K562 (cell line): ENCODE measurements around the gene TMEM154. TPM values are rescaled to one million over a fixed set of nuclear protein-coding genes. Genes with fewer than 3 reads are reported as not detected.

Experiments used
- ATAC-seq: fragments of 200-7000 bp; cut with Tn5 transposase; 3 replicates; pipeline ENCODE4 v1.9.1; 2020; ENCODE audit warnings: moderate library complexity
- BruUV-seq: library from RNA; stranded (reverse); fragments of 400-500 nt; replicated peaks from 2 replicates; lab custom pipeline; 2021; lab: Mats Ljungman, UMichigan
- CTCF ChIA-PET: fragments of 300-600 bp; formaldehyde crosslinking; extraction: SDS; loops from one replicate; lab custom pipeline; 2021; ENCODE audit warnings: low intra/inter-chr PET ratio; lab: Yijun Ruan, JAX
- POLR2A ChIA-PET: fragments of 300-600, 350-650 bp; sonication (Branson Sonifier 250); formaldehyde crosslinking; extraction: SDS; loops from one replicate; lab custom pipeline; 2021; ENCODE audit warnings: antibody characterized with exemption, inconsistent platforms; lab: Yijun Ruan, JAX
- DNase-seq, 4 experiments: peaks; one replicate each; pipeline versions ENCODE4 v3.0.0 to v3.0.0-alpha.2; 2011 to 2018; ENCODE audit warnings: low spot score in 3 of 4, mixed read lengths in 3 of 4; ENCODE audit errors: extremely low read depth in 1 of 4
- FAIRE-seq: peaks from 2 replicates; lab custom pipeline; 2011; peaks lifted over from hg19 to GRCh38; lab: Jason Lieb, UNC
- H2AFZ ChIP-seq: 2 replicates; pipeline ENCODE4 v1.6.0; 2011; ENCODE audit warnings: low read depth, low read length, control low read depth, inconsistent platforms
- H3K27ac ChIP-seq: fragments of 200-600 bp; 3 replicates; pipeline ENCODE4 v1.8.0; 2011; ENCODE audit warnings: low read depth, mild to moderate bottlenecking, control low read depth, inconsistent platforms, low read length, moderate library complexity, mixed read lengths; ENCODE audit errors: extremely low read depth
- H3K27me3 ChIP-seq, 2 experiments: fragments of 300-600 bp in 1 of 2; 2 replicates in 1 of 2; 3 replicates in 1 of 2; pipeline versions ENCODE4 v1.6.0 to v1.8.0; 2011; ENCODE audit warnings: inconsistent platforms in 2 of 2, low read length in 2 of 2, mild to moderate bottlenecking in 1 of 2, mixed read lengths in 1 of 2, moderate library complexity in 1 of 2; ENCODE audit not compliant: control insufficient read depth in 2 of 2, insufficient read depth in 2 of 2
- H3K36me3 ChIP-seq: fragments of 300-600 bp; 3 replicates; pipeline ENCODE4 v1.8.0; 2011; ENCODE audit warnings: mild to moderate bottlenecking, low read length, inconsistent platforms; ENCODE audit not compliant: control insufficient read depth, insufficient read depth
- H3K4me1 ChIP-seq, 2 experiments: fragments of 200-600 bp in 1 of 2; replicated peaks in 1 of 2; 2 replicates in 1 of 2; 3 replicates in 1 of 2; pipeline versions ENCODE4 v1.5.1 to v1.8.0; 2011; ENCODE audit warnings: inconsistent platforms in 2 of 2, low read length in 2 of 2, mild to moderate bottlenecking in 1 of 2, mixed read lengths in 1 of 2, moderate library complexity in 1 of 2; ENCODE audit not compliant: control insufficient read depth in 2 of 2, insufficient read depth in 2 of 2
- H3K4me2 ChIP-seq: 2 replicates; pipeline ENCODE4 v1.6.1; 2011; ENCODE audit warnings: low read length, control low read depth, inconsistent platforms, mixed read lengths; ENCODE audit not compliant: insufficient read depth
- H3K4me3 ChIP-seq: fragments of 200-600 bp; sonication (generic), shearing (Covaris generic); 2 replicates; pipeline ENCODE4 v1.5.1; 2016; ENCODE audit warnings: control low read depth, inconsistent platforms
- H3K79me2 ChIP-seq: fragments of 200-600 bp; 3 replicates; pipeline ENCODE4 v1.8.0; 2011; ENCODE audit warnings: low read length, inconsistent platforms; ENCODE audit not compliant: control insufficient read depth, insufficient read depth
- H3K9ac ChIP-seq, 2 experiments: 2 replicates each; pipeline versions ENCODE4 v1.6.0 to v1.6.1; 2011; ENCODE audit warnings: low read depth in 2 of 2, low read length in 2 of 2, control low read depth in 1 of 2, inconsistent platforms in 1 of 2, mild to moderate bottlenecking in 1 of 2, mixed read lengths in 1 of 2; ENCODE audit not compliant: insufficient read depth in 1 of 2
- H3K9me1 ChIP-seq: one replicate; pipeline ENCODE4 v1.6.0; 2011; ENCODE audit warnings: inconsistent platforms, mild to moderate bottlenecking, low read length, moderate library complexity; ENCODE audit not compliant: control insufficient read depth, insufficient read depth
- H3K9me3 ChIP-seq: replicated peaks from 2 replicates; pipeline ENCODE4 v1.5.1; 2011; ENCODE audit warnings: low read depth, low read length, inconsistent platforms; ENCODE audit not compliant: control insufficient read depth, insufficient read depth
- H4K20me1 ChIP-seq: replicated peaks from 2 replicates; pipeline ENCODE4 v1.6.1; 2011; ENCODE audit warnings: low read length, inconsistent platforms, mixed read lengths; ENCODE audit not compliant: control insufficient read depth, insufficient read depth
- ATF3 ChIP-seq, 2 experiments: fragments of 450-650 bp in 1 of 2; sonication (generic) in 1 of 2; formaldehyde crosslinking in 1 of 2; IDR thresholded peaks in 1 of 2; conservative IDR thresholded peaks in 1 of 2; 2 replicates each; pipeline versions ENCODE4 v1.6.1 to v1.8.1; 2016 to 2023; ENCODE audit warnings: mild to moderate bottlenecking in 2 of 2, moderate library complexity in 2 of 2, inconsistent platforms in 1 of 2, missing genetic modification reagents in 1 of 2
- GMEB1 ChIP-seq: fragments of 250-450 bp; sonication (Bioruptor Pico); IDR thresholded peaks from 2 replicates; pipeline ENCODE4 v1.4.0; 2020; ENCODE audit warnings: mild to moderate bottlenecking
- MAFG ChIP-seq: fragments of 450-650 bp; conservative IDR thresholded peaks from 2 replicates; pipeline ENCODE4 v1.6.1; 2016; ENCODE audit warnings: missing genetic modification characterization, missing compliant biosample characterization
- MCM3 ChIP-seq: fragments of 450-650 bp; IDR thresholded peaks from 2 replicates; pipeline ENCODE4 v1.6.1; 2016
- RBM39 ChIP-seq: fragments of 200-400 bp; formaldehyde crosslinking; optimal IDR thresholded peaks from 2 replicates; pipeline ENCODE3; 2018; ENCODE audit warnings: low read depth, low read length
- ZBTB7A ChIP-seq: IDR thresholded peaks from 2 replicates; pipeline ENCODE4 v1.6.1; 2011; ENCODE audit warnings: low read depth, mild to moderate bottlenecking, low read length, moderate library complexity, borderline replicate concordance; ENCODE audit not compliant: control insufficient read depth
- ZEB2 ChIP-seq: fragments of 450-650 bp; IDR thresholded peaks from 2 replicates; pipeline ENCODE4 v1.6.1; 2016
- ZNF263 ChIP-seq: sonication (generic); formaldehyde crosslinking; IDR thresholded peaks from 2 replicates; pipeline ENCODE4 v1.8.0; 2022; ENCODE audit warnings: mild to moderate bottlenecking, missing genetic modification reagents, borderline replicate concordance
- ZNF707 ChIP-seq: fragments of 250-450 bp; sonication (Bioruptor Pico); conservative IDR thresholded peaks from 2 replicates; pipeline ENCODE4 v1.8.0; 2022; ENCODE audit warnings: inconsistent platforms, mild to moderate bottlenecking, moderate library complexity
- ZNF778 ChIP-seq: fragments of 450-650 bp; formaldehyde crosslinking; IDR thresholded peaks from 2 replicates; pipeline ENCODE4 v1.4.0; 2020; ENCODE audit warnings: mild to moderate bottlenecking, moderate library complexity
- WGBS: fragments of 100-300 bp; shearing (Covaris generic); methylation state at CpG from one replicate; pipeline ENCODE4 v1.1.6; 2016; ENCODE audit warnings: low coverage, mixed read lengths; ENCODE audit not compliant: insufficient coverage; ENCODE audit errors: missing lambda C conversion rate; 5-methylcytosine and 5-hydroxymethylcytosine counted together
- in situ Hi-C: fragments of 300-500 bp; cut with MboI; formaldehyde crosslinking; loops from 4 replicates; pipeline ENCODE4 v1.15.0; 2018; ENCODE audit warnings: inconsistent platforms, mixed read lengths
- intact Hi-C: fragments of 100-400 bp; cut with micrococcal nuclease; formaldehyde crosslinking; loops from 2 replicates; pipeline ENCODE4 v1.14.2; 2022
- polyA plus RNA-seq, 8 experiments: library from polyadenylated mRNA; depleted of rRNA in 4 of 8; stranded (reverse) in 5 of 8; unstranded in 3 of 8; fragments of >200 nt; fragmentation: Nextera tagmentation in 2 of 8; fragmentation: Illumina TruSeq in 1 of 8; extraction: Ambion mirVana in 2 of 8; extraction: Trizol in 1 of 8; gene quantifications; 2 replicates each; pipeline versions ENCODE4 v1.2.1 to v1.2.3, GENCODE V29; 2011 to 2014; ENCODE audit warnings: inconsistent platforms in 1 of 8, missing spikeins in 1 of 8
- total RNA-seq, 7 experiments: library from RNA; depleted of rRNA in 6 of 7; stranded (reverse); fragments of >200 nt in 6 of 7; fragmentation: Illumina TruSeq in 2 of 7; extraction: Trizol in 2 of 7; gene quantifications; 2 replicates each; pipeline versions ENCODE4 v1.2.1 to v1.2.3, GENCODE V29; 2011 to 2021; ENCODE audit warnings: low replicate concordance in 1 of 7

TMEM154 gene
- total and polyA plus RNA-seq, 9 of the 15 experiments (the other 6 are each of a cell fraction or from before 2014, with no cell fraction given) = 0.13 to 1.8 (median 0.58) TPM

GRCh38 chr4:152699313-152699712 lies 19.5 kb upstream of the TMEM154 start:
- CTCF ChIA-PET = no interaction called here
- no peak for DNase-seq
- BruUV-seq = no TSS peak
- Histone ChIP-seq H3K9ac (no peak overlapping the region), H3K9me3 (no peaks in the 10 kb centered on the region), H3K4me1 (no peaks in the 10 kb centered on the region), H3K4me2 (no peak overlapping the region), H2AFZ (no peak overlapping the region)
- in situ Hi-C loops = no loop called here
- no peak for FAIRE-seq
- POLR2A ChIA-PET = interaction anchor here (0.8 kb wide), 1 partner anchor 20 kb away, joined by 3 read pairs; no protein-coding TSS in a partner anchor
- no peak for ATAC-seq
- no peak for TF ChIP-seq ZNF707 (CRISPR knock-in tag)
- TF ChIP-seq RBM39 = no peak
- TF ChIP-seq ATF3 (IDR thresholded peaks at IDR 0.05) = no peak
- TF ChIP-seq ATF3 (CRISPR knock-in tag; conservative IDR thresholded peaks at IDR 0.05) = no peak
- no peak for TF ChIP-seq ZEB2
- TF ChIP-seq ZNF263 (CRISPR knock-in tag) = no peak
- TF ChIP-seq GMEB1 = no peak
- no peak for TF ChIP-seq ZNF778 (CRISPR knock-in tag)
- TF ChIP-seq MCM3 = no peak
- no peak for TF ChIP-seq MAFG (tag)
- no peak for TF ChIP-seq ZBTB7A
- TF ChIP-seq, all 486 proteins: peak for 0
- intact Hi-C loops = no loop called here
- Histone ChIP-seq H3K27me3 (peaks cover 3 to 14% of the 10 kb centered on the region in 2 experiments), H4K20me1 (no peaks in the 10 kb centered on the region), H3K79me2 (no peaks in the 10 kb centered on the region), H3K4me3 (no peak overlapping the region), H3K9me1 (no peaks in the 10 kb centered on the region), H3K36me3 (no peaks in the 10 kb centered on the region), H3K27ac (no peak overlapping the region)
- WGBS = 2% methylated on average over 4 of the region's 4 CpGs
